ENCODE results near the gene CPED1. TPM values are rescaled to one million over a fixed set of nuclear protein-coding genes. Genes with fewer than 3 reads are reported as not detected.

Gene CPED1
- total RNA-seq, 4 donors from 2014 or later = 7.4 to 19.6 (median 11.4) TPM

GRCh38 chr7:121043314-121044234, 55.1 kb downstream of the CPED1 start:
- intact Hi-C loops (cut with DNase I) = no loop called here
- TF ChIP-seq CTCF (IDR thresholded peaks at IDR 0.05) (no peak), POLR2A (IDR thresholded peaks at IDR 0.05) (no peak)
- no peaks in the 10 kb centered on the region for H3K36me3 ChIP-seq
- H3K27ac ChIP-seq = no peak overlapping the region
- no peaks in the 10 kb centered on the region for H3K4me1 ChIP-seq
- 82 to 85% methylated on average over 4 of the region's 4 CpGs for WGBS, 2 donors
- H3K4me3 ChIP-seq (replicated peaks in 1 of 3) = no peak overlapping the region
- DNase-seq = no peak
- no peaks in the 10 kb centered on the region for H3K27me3 ChIP-seq
- no peaks in the 10 kb centered on the region for H3K9me3 ChIP-seq

- intact Hi-C loops (cut with DNase I) = no loop called here
- WGBS, 2 donors = 61 to 74% methylated on average over 1 of the region's 1 CpG
- Histone ChIP-seq H3K27ac (no peak overlapping the region), H3K4me3 (replicated peaks in 1 of 3) (no peak overlapping the region), H3K27me3 (no peaks in the 10 kb centered on the region), H3K36me3 (no peaks in the 10 kb centered on the region), H3K9me3 (no peaks in the 10 kb centered on the region), H3K4me1 (no peaks in the 10 kb centered on the region)
- TF ChIP-seq CTCF (IDR thresholded peaks at IDR 0.05) = no peak
- TF ChIP-seq POLR2A (IDR thresholded peaks at IDR 0.05) = no peak
- DNase-seq = no peak
These were observed 56.6 kb downstream of the CPED1 start for GRCh38 chr7:121045090-121045489.

GRCh38 chr7:121046009-121046408, 57.5 kb downstream of the CPED1 start:
- intact Hi-C loops (cut with DNase I) = no loop called here
- Histone ChIP-seq H3K4me1 (no peaks in the 10 kb centered on the region), H3K36me3 (no peaks in the 10 kb centered on the region), H3K4me3 (replicated peaks in 1 of 3) (no peak overlapping the region), H3K9me3 (no peaks in the 10 kb centered on the region), H3K27ac (no peak overlapping the region), H3K27me3 (no peaks in the 10 kb centered on the region)
- no peak for DNase-seq
- 83 to 90% methylated on average over 4 of the region's 4 CpGs for WGBS, 2 donors
- TF ChIP-seq POLR2A (IDR thresholded peaks at IDR 0.05) = no peak
- TF ChIP-seq CTCF (IDR thresholded peaks at IDR 0.05) = no peak

- H3K36me3 ChIP-seq = no peaks in the 10 kb centered on the region
- H3K27me3 ChIP-seq = no peaks in the 10 kb centered on the region
- no peaks in the 10 kb centered on the region for H3K4me1 ChIP-seq
- H3K27ac ChIP-seq = no peak overlapping the region
- intact Hi-C loops (cut with DNase I) = no loop called here
- WGBS, 2 donors = 80 to 88% methylated on average over 2 of the region's 2 CpGs
- no peaks in the 10 kb centered on the region for H3K9me3 ChIP-seq
- TF ChIP-seq POLR2A (IDR thresholded peaks at IDR 0.05) (no peak), CTCF (IDR thresholded peaks at IDR 0.05) (no peak)
- no peak for DNase-seq
- no peak overlapping the region for H3K4me3 ChIP-seq (replicated peaks in 1 of 3)
These were observed 58.5 kb downstream of the CPED1 start for GRCh38 chr7:121046893-121047468.

- Histone ChIP-seq H3K36me3 (no peaks in the 10 kb centered on the region), H3K9me3 (no peaks in the 10 kb centered on the region), H3K4me1 (no peaks in the 10 kb centered on the region), H3K27ac (no peak overlapping the region), H3K4me3 (replicated peaks in 1 of 3) (no peak overlapping the region), H3K27me3 (no peaks in the 10 kb centered on the region)
- 53 to 70% methylated on average over 4 of the region's 4 CpGs for WGBS, 2 donors
- TF ChIP-seq CTCF (IDR thresholded peaks at IDR 0.05) (no peak), POLR2A (IDR thresholded peaks at IDR 0.05) (no peak)
- intact Hi-C loops (cut with DNase I) = no loop called here
- no peak for DNase-seq
These were observed 59.7 kb downstream of the CPED1 start for GRCh38 chr7:121048195-121048594.
